K562 treated with DMSO at 1 percent for 24 hours (cell line): ENCODE data around the gene CLEC7A. TPM values are rescaled to one million over a fixed set of nuclear protein-coding genes. Genes with fewer than 3 reads are reported as not detected.

Experiments used
- total RNA-seq: library from RNA; unstranded; fragments of 300-600 nt; gene quantifications from 2 replicates; pipeline ENCODE4 v1.2.3, GENCODE V29; 2022; ENCODE audit warnings: low read depth; ENCODE audit not compliant: insufficient read depth

Gene CLEC7A
- not detected in 2 replicates for total RNA-seq

DNA sequence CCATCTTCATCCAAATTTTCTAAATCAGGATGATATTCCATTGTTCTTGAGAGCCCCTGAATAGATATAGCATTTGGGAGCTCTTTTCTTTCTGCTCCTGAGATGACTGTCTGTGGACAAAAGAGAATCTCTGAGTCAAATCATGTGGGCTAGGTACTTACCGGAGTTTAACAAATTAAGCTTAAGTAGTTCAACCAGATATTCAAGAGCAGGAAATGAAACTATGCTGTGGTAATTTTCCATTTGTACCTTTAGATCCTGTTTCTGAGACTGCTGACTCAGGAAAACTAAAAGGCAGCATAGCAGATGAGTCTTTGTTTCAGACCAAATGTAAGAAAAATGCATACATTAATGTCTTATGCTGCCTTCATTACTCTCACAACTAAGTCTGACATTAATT lies at the start of gene CLEC7A:
Gene CLEC7A (minus strand): TSS at position 158 of the 400 bp plus-strand sequence. CDS start 117 bp downstream, at position 41.

GRCh38 chr12:10178821-10179220 lies 48.8 kb upstream of the CLEC7A start, which contains the start of gene TMEM52B:
Gene TMEM52B, plus strand, starts transcription at chr12:10179032. Its CDS starts 543 bp downstream, at chr12:10179575.

GRCh38 chr12:10171973-10172728 lies 42.2 kb upstream of the CLEC7A start, which contains the start of gene OLR1:
Gene OLR1, minus strand, starts transcription at chr12:10172132. Its CDS starts 55 bp downstream, at chr12:10172077.

DNA sequence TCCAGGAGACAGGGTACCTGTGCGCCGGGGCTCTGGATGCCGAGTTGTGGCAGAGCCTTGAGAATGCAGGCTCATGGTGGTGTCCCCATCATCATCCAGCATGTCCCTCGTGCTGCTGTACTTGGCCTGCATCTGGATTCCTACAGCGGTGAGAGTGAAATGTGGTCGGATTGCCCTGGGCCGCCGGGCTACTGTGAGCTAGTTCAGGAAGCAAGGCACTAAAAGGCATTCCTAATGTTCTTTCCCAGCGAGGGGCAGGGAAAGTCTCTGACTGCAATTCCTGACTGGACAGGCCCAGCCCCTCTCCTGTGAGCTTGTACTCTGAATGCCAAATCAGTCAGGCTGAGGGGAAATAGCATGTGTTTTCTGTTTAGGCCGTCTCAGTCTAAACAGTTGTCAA lies 31.2 kb downstream of the CLEC7A start, which contains the start of gene CLEC1A:
Gene CLEC1A (minus strand): TSS at position 195 of the 400 bp plus-strand sequence. CDS start 63 bp downstream, at position 132.

Other genes starting within 250 kb of the CLEC7A start
- gene KLRF2, start 248.7 kb downstream of the CLEC7A start, total RNA-seq = not detected in 2 replicates
- gene CLEC2A, start 197.8 kb downstream of the CLEC7A start, total RNA-seq = not detected in 2 replicates
- gene CLEC12A, start 158.8 kb downstream of the CLEC7A start, total RNA-seq = not detected in 2 replicates
- gene CLEC1B, start 131.1 kb downstream of the CLEC7A start, total RNA-seq = not detected in 2 replicates
- not detected in 2 replicates for gene CLEC12B, start 119.6 kb downstream of the CLEC7A start, total RNA-seq
- not detected in 2 replicates for gene CLEC9A, start 99.5 kb downstream of the CLEC7A start, total RNA-seq
- gene CLEC1A, start 31.2 kb downstream of the CLEC7A start, total RNA-seq = not detected in 2 replicates
- gene OLR1, start 41.9 kb upstream of the CLEC7A start, total RNA-seq = not detected in 2 replicates
- not detected in 2 replicates for gene TMEM52B, start 48.8 kb upstream of the CLEC7A start, total RNA-seq
- 25.1 and 29.1 TPM in 2 replicates for gene GABARAPL1, start 82.7 kb upstream of the CLEC7A start, total RNA-seq
- not detected in 2 replicates for gene KLRD1, start 177.7 kb upstream of the CLEC7A start, total RNA-seq